ENCODE measurements around the gene TESK2.
"Not testable (repeated sequence)": the region's sequence is repeated elsewhere in the genome, so short reads cannot be mapped to it uniquely, and the experiment has no call there.

TESK2 gene

DNA sequence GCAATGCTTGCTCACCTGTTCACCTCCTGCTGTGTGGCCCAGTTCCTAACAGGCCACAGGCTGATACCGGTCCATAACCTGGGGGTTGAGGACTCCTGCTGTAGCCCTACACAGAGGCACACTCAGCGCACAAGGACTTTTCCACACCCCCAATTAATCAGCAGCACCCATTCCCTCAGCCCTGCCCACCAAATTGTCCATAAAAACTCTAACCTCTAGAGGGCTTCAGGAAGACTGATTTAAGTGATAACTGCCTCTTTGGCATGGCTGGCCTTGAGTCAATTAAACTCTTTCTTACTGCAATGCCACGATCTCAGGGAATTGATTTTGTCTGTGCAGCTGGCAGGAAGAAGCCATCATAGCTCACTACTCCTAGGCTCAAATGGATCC lies 79.5 kb downstream of the TESK2 start:
- DNase-seq (ENCODE audit: low read depth), result no peak

DNA sequence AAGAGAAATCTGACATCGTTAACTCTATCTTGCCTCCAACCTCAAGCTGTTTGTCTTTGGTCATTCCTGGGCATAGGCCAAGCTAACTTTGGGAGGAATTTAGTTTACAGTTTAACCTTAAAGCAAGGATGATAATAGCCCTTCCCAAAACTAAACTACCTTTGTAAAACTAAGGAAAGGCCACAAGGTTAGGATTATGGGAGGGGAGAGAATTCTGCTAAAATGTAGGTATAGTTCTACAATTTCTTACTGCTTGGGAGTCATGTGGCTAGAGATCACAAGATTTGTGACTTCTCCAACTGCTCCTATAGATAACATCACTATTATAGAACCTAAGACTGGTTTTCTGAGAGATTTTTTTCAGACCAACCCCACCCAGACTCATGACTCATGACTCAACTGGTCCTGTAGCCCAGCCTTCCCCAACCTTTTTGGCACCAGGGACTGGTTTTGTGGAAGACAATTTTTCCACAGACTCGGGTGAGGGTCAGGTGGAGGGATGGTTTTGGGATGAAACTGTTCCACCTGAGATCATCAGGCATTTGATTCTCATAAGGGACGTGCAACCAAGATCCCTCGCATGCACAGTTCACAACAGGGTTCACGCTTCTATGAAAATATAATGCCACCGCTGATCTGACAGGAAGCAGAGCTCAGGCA lies 80.0 kb downstream of the TESK2 start:
- no peak for DNase-seq (ENCODE audit: low read depth)

- DNase-seq (ENCODE audit: low read depth), result peak; percentile 3
These were observed 81.7 kb downstream of the TESK2 start for GRCh38 chr1:45409276-45409675.

DNA sequence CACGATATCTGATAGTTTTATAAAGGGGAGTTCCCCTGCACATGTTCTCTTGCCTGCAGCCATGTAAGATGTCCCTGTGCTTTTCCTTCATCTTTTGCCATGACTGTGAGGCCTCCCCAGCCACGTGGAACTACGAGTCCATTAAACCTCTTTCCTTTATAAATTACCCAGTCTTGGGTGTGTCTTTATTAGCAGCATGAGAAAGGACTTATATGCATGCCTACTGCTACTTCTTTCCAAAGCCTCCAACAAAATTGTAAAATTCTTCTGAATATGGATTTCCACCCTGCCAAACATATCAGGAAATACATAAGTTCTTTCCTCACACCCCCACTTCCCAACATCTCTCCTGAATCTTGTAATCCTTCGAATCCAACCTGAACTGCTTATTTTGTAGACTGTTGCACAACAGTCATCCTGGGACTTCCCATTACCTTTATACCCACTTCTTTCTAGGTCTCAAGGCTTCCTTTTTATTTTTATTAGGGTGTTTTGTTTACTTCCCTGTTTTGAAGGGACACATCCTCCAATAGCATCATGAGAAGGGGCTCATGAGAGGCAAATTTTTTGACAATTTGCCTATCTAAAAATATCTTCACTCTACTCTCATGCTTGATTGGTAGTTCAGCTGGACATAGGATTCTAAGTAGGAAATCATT lies 83.2 kb downstream of the TESK2 start:
- no peak for DNase-seq (ENCODE audit: low read depth)

DNA sequence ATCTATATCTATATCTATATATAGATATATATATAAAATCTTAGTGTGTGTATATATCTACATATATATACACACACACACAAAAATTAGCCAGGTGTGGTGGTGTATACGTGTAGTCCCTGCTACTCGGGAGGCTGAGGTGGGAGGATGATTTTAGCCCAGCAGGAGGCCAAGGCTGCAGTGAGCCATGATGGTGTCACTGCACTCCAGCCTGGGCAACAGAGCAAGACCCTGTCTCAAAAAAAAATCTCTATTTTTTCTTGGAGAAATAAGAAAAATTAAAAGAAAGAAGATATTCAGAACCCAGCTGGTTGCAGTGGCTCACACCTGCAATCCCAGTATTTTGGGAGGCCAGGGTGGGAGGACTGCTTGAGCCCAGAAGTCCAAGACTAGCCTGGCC lies 85.3 kb downstream of the TESK2 start:
- DNase-seq (ENCODE audit: low read depth), result no peak

- no peak for DNase-seq (ENCODE audit: low read depth)
These were observed 87.2 kb downstream of the TESK2 start for GRCh38 chr1:45403718-45404117.

- DNase-seq (ENCODE audit: low read depth), result no peak
These were observed 87.7 kb downstream of the TESK2 start for GRCh38 chr1:45403298-45403697.

DNA sequence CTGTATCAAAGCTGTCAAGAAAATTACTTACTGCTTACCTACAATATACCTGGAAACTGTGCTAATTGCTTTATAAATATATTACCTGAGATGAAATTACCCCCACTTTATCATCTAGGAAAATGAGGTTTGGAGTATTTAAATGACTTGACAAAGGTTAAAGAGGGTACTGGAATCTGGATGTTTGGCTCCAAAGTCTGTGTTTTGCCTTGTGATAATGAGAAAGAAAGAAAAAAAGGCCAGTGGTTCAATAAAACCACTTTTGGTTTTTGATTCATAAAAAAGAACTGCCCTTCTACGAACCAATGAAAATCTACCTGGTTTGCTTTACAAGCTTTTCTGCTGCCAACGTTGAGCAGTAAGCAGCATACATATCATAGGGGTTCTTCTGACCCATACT lies 89.4 kb downstream of the TESK2 start:
- no peak for DNase-seq (ENCODE audit: low read depth)

- no peak for DNase-seq (ENCODE audit: low read depth)
These were observed 90.9 kb downstream of the TESK2 start for GRCh38 chr1:45400049-45400448.

DNA sequence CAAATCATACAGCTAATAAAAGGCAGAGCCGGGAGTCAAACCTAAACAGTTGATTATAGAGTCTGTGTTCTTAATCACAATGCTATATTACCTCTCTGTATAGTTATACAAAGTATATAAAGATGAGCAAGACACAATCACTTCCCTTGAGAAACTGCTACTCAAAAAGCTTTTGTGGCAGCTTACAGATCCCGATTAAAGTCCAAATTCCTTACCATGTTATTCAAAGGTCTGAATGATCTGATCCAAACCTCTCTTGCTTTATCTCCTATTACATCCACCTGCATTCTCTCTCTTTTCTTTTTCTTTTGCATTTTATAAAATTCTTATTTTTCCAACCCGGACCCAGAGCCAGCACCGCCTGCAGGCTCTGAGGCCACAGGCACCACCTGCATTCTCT lies 93.7 kb downstream of the TESK2 start:
- DNase-seq (ENCODE audit: low read depth), result no peak

GRCh38 chr1:45395582-45395981 lies 95.4 kb downstream of the TESK2 start:
- DNase-seq (ENCODE audit: low read depth), result no peak

DNA sequence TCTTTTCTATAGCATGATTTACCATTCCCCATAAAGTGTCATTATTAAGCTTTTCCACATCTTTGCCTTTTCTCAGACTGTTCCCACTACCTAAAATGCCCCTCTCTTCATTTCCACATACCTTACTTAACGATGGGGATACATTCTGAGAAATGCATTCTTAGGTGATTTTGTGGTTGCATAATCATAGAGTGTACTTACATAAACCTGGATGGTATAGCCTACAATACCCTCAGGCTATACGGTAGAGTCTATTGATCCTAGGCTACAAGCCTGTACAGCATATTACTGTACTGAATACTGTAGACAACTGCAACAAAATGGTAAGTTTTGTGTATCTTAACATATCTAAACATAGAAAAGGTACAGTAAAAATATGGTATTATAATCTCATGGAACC lies 95.9 kb downstream of the TESK2 start:
- DNase-seq (ENCODE audit: low read depth), result no peak

GRCh38 chr1:45394342-45394741 lies 96.6 kb downstream of the TESK2 start:
- no peak for DNase-seq (ENCODE audit: low read depth)

GRCh38 chr1:45393718-45394302 lies 97.2 kb downstream of the TESK2 start:
- peak; percentile 28 for DNase-seq (ENCODE audit: low read depth)

DNA sequence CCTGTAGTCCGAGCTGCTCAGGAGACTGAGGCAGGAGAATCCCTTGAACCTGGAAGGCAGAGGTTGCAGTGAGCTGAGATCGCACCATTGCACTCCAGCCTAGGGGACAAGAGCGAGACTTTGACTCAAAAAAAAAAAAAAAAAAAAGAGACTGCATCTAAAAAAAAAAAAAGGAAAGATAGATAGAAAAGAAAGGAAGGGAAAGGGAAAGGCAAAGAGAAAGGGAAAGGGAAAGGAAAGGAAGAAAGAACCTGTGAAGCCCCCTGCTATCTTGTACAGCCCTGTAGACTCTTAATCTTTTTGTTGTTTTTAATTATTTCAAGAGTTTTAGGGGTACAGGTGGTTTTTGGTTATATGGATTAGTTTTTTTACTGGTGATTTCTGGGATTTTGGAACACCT lies 104.7 kb downstream of the TESK2 start:
- no peak for DNase-seq (ENCODE audit: low read depth)

- DNase-seq (ENCODE audit: low read depth), result no peak
These were observed 105.7 kb downstream of the TESK2 start for GRCh38 chr1:45385302-45385701.

- DNase-seq (ENCODE audit: low read depth), result not testable (repeated sequence)
These were observed 106.8 kb downstream of the TESK2 start for GRCh38 chr1:45384213-45384612.

DNA sequence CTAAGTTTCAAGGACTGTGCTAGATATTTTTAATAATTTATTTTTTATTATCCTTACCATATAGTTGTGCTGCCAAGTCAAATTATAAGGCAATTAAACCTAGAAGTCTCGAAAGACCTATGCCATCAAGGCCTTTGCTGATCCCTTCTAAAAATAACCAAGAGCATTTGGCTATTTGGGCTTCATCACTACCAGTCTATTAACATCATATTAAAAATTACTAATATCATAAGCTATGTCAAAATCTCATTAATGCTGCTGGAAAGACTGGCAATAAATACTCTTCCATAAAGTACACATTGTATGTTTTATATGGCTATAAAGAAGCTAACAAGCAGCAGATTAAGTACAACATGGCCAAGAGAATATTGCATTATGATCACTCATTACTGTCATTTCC lies 107.8 kb downstream of the TESK2 start:
- no peak for DNase-seq (ENCODE audit: low read depth)

GRCh38 chr1:45381243-45381642 lies 109.7 kb downstream of the TESK2 start:
- no peak for DNase-seq (ENCODE audit: low read depth)

DNA sequence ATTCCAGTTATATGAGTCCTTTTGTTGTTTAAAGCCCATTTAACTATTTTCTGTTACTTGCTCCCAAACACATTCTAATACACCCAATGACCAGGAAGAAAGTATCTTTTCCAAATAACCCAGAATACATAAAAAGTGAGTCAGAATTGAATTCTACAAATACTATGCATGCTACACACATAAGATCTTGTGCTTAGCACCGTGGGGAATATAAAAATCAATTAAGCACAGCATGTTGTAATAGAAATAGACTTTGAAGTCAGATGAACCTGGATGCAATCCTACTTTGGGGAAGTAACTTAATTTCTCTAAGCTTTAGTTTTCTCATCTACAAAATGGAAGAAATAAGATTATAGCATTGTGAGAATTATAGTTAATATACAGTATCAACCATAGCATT lies 110.2 kb downstream of the TESK2 start:
- DNase-seq (ENCODE audit: low read depth), result no peak

- DNase-seq (ENCODE audit: low read depth), result no peak
These were observed 110.8 kb downstream of the TESK2 start for GRCh38 chr1:45380125-45380524.

DNA sequence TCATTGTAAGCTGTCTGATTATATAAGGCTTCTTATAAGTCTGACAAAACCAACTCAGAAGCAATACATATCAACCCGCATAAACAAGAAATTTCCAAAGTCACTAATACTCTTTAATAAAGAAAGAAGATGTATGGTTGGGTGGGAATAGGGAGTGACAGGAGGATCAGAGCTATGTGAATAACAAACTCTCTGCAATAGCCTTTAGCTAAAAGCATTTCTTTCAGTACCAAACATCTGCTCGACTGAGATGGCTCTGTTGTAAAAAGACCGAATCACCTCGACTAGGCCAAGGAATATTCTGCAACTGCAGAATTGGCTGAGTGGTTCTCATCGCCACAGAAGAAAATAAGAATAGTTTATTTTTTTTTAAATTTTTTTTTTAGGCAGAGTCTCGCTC lies 111.4 kb downstream of the TESK2 start:
- DNase-seq (ENCODE audit: low read depth), result no peak

- no peak for DNase-seq (ENCODE audit: low read depth)
These were observed 112.8 kb downstream of the TESK2 start for GRCh38 chr1:45378184-45378583.
